ENCODE measurements around the gene GTF2F2.

DNA sequence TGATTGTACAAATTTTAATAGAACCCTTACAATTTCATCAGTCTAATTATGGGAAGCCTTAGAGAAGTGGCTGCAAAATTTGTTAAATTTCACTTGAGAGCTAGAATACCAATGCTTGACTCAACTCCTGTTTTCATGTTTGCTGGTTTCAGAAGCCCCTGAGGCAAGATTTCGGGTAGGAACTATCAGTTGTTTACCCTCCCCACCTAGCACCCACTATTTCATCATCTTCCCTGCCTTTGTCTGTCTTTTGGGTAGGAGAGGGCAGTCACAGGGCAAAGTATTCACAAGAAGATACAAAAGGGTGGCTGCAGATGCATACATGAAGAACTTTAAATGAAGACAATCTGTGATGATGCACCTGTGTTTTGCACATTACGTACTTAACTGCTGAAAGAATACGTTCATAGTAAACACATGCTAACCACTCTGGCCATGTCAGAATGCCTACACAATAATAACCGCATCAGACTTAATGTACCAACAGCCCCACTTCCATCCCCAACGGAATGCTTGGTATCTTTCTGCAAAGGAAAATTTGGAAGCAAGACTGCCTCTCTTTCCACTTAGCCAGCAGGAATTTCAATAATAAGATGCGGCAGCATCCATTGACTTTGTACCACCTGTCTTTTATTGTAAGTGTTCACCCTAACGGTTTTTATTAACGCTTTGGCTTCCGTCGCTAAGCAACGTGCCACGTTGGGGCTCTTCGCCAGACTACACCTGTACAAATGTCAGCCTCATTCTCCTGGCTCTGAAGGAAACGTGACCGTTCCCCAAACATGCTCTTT lies 190.2 kb downstream of the GTF2F2 start:
- TF ChIP-seq, protein P1, sequence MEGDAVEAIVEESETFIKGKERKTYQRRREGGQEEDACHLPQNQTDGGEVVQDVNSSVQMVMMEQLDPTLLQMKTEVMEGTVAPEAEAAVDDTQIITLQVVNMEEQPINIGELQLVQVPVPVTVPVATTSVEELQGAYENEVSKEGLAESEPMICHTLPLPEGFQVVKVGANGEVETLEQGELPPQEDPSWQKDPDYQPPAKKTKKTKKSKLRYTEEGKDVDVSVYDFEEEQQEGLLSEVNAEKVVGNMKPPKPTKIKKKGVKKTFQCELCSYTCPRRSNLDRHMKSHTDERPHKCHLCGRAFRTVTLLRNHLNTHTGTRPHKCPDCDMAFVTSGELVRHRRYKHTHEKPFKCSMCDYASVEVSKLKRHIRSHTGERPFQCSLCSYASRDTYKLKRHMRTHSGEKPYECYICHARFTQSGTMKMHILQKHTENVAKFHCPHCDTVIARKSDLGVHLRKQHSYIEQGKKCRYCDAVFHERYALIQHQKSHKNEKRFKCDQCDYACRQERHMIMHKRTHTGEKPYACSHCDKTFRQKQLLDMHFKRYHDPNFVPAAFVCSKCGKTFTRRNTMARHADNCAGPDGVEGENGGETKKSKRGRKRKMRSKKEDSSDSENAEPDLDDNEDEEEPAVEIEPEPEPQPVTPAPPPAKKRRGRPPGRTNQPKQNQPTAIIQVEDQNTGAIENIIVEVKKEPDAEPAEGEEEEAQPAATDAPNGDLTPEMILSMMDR (conservative IDR thresholded peaks at IDR 0.05; ENCODE audit: low read length), result no peak
- TF ChIP-seq EZH2phosphoT487 (IDR thresholded peaks at IDR 0.05; ENCODE audit: borderline replicate concordance, low read depth, low read length), result no peak
